K562 (cell line): ENCODE results near the gene CNPY4. TPM values are rescaled to one million over a fixed set of nuclear protein-coding genes. Genes with fewer than 3 reads are reported as not detected.
A peak's percentile ranks its signal among the peaks of the same experiment; 100 is the strongest.
"Not testable (repeated sequence)": the region's sequence is repeated elsewhere in the genome, so short reads cannot be mapped to it uniquely, and the experiment has no call there.

Experiments used
- ATAC-seq: fragments of 200-7000 bp; cut with Tn5 transposase; 3 replicates; pipeline ENCODE4 v1.9.1; 2020; ENCODE audit warnings: moderate library complexity
- BruUV-seq: library from RNA; stranded (reverse); fragments of 400-500 nt; replicated peaks from 2 replicates; lab custom pipeline; 2021; lab: Mats Ljungman, UMichigan
- CTCF ChIA-PET: fragments of 300-600 bp; formaldehyde crosslinking; extraction: SDS; loops from one replicate; lab custom pipeline; 2021; ENCODE audit warnings: low intra/inter-chr PET ratio; lab: Yijun Ruan, JAX
- POLR2A ChIA-PET: fragments of 300-600, 350-650 bp; sonication (Branson Sonifier 250); formaldehyde crosslinking; extraction: SDS; loops from one replicate; lab custom pipeline; 2021; ENCODE audit warnings: antibody characterized with exemption, inconsistent platforms; lab: Yijun Ruan, JAX
- DNase-seq, 4 experiments: peaks; one replicate each; pipeline versions ENCODE4 v3.0.0 to v3.0.0-alpha.2; 2011 to 2018; ENCODE audit warnings: low spot score in 3 of 4, mixed read lengths in 3 of 4; ENCODE audit errors: extremely low read depth in 1 of 4
- FAIRE-seq: peaks from 2 replicates; lab custom pipeline; 2011; peaks lifted over from hg19 to GRCh38; lab: Jason Lieb, UNC
- H2AFZ ChIP-seq: 2 replicates; pipeline ENCODE4 v1.6.0; 2011; ENCODE audit warnings: low read depth, low read length, control low read depth, inconsistent platforms
- H3K27ac ChIP-seq: fragments of 200-600 bp; 3 replicates; pipeline ENCODE4 v1.8.0; 2011; ENCODE audit warnings: low read depth, mild to moderate bottlenecking, control low read depth, inconsistent platforms, low read length, moderate library complexity, mixed read lengths; ENCODE audit errors: extremely low read depth
- H3K27me3 ChIP-seq, 2 experiments: fragments of 300-600 bp in 1 of 2; 2 replicates in 1 of 2; 3 replicates in 1 of 2; pipeline versions ENCODE4 v1.6.0 to v1.8.0; 2011; ENCODE audit warnings: inconsistent platforms in 2 of 2, low read length in 2 of 2, mild to moderate bottlenecking in 1 of 2, mixed read lengths in 1 of 2, moderate library complexity in 1 of 2; ENCODE audit not compliant: control insufficient read depth in 2 of 2, insufficient read depth in 2 of 2
- H3K36me3 ChIP-seq: fragments of 300-600 bp; 3 replicates; pipeline ENCODE4 v1.8.0; 2011; ENCODE audit warnings: mild to moderate bottlenecking, low read length, inconsistent platforms; ENCODE audit not compliant: control insufficient read depth, insufficient read depth
- H3K4me1 ChIP-seq, 2 experiments: fragments of 200-600 bp in 1 of 2; replicated peaks in 1 of 2; 2 replicates in 1 of 2; 3 replicates in 1 of 2; pipeline versions ENCODE4 v1.5.1 to v1.8.0; 2011; ENCODE audit warnings: inconsistent platforms in 2 of 2, low read length in 2 of 2, mild to moderate bottlenecking in 1 of 2, mixed read lengths in 1 of 2, moderate library complexity in 1 of 2; ENCODE audit not compliant: control insufficient read depth in 2 of 2, insufficient read depth in 2 of 2
- H3K4me2 ChIP-seq: 2 replicates; pipeline ENCODE4 v1.6.1; 2011; ENCODE audit warnings: low read length, control low read depth, inconsistent platforms, mixed read lengths; ENCODE audit not compliant: insufficient read depth
- H3K4me3 ChIP-seq: fragments of 200-600 bp; sonication (generic), shearing (Covaris generic); 2 replicates; pipeline ENCODE4 v1.5.1; 2016; ENCODE audit warnings: control low read depth, inconsistent platforms
- H3K79me2 ChIP-seq: fragments of 200-600 bp; 3 replicates; pipeline ENCODE4 v1.8.0; 2011; ENCODE audit warnings: low read length, inconsistent platforms; ENCODE audit not compliant: control insufficient read depth, insufficient read depth
- H3K9ac ChIP-seq, 2 experiments: 2 replicates each; pipeline versions ENCODE4 v1.6.0 to v1.6.1; 2011; ENCODE audit warnings: low read depth in 2 of 2, low read length in 2 of 2, control low read depth in 1 of 2, inconsistent platforms in 1 of 2, mild to moderate bottlenecking in 1 of 2, mixed read lengths in 1 of 2; ENCODE audit not compliant: insufficient read depth in 1 of 2
- H3K9me1 ChIP-seq: one replicate; pipeline ENCODE4 v1.6.0; 2011; ENCODE audit warnings: inconsistent platforms, mild to moderate bottlenecking, low read length, moderate library complexity; ENCODE audit not compliant: control insufficient read depth, insufficient read depth
- H3K9me3 ChIP-seq: replicated peaks from 2 replicates; pipeline ENCODE4 v1.5.1; 2011; ENCODE audit warnings: low read depth, low read length, inconsistent platforms; ENCODE audit not compliant: control insufficient read depth, insufficient read depth
- H4K20me1 ChIP-seq: replicated peaks from 2 replicates; pipeline ENCODE4 v1.6.1; 2011; ENCODE audit warnings: low read length, inconsistent platforms, mixed read lengths; ENCODE audit not compliant: control insufficient read depth, insufficient read depth
- ARID4B ChIP-seq: sonication (generic); formaldehyde crosslinking; IDR thresholded peaks from 2 replicates; pipeline ENCODE4 v1.8.0; 2022; ENCODE audit warnings: mild to moderate bottlenecking, missing genetic modification reagents
- FOXA3 ChIP-seq, 2 experiments: fragments of 450-650 bp in 1 of 2; sonication (generic) in 1 of 2; formaldehyde crosslinking; IDR thresholded peaks in 1 of 2; conservative IDR thresholded peaks in 1 of 2; 2 replicates each; pipeline versions ENCODE4 v1.4.0 to v1.8.0; 2020 to 2022; ENCODE audit warnings: mild to moderate bottlenecking in 2 of 2, missing genetic modification reagents in 1 of 2
- FOXP4 ChIP-seq: sonication (generic); formaldehyde crosslinking; IDR thresholded peaks from 2 replicates; pipeline ENCODE4 v1.8.0; 2022; ENCODE audit warnings: mild to moderate bottlenecking, missing genetic modification reagents, borderline replicate concordance
- RBM17 ChIP-seq: fragments of 200-400 bp; formaldehyde crosslinking; IDR thresholded peaks from 2 replicates; pipeline ENCODE4 v1.6.1; 2017; ENCODE audit warnings: low read depth, mild to moderate bottlenecking, low read length, borderline replicate concordance
- WGBS: fragments of 100-300 bp; shearing (Covaris generic); methylation state at CpG from one replicate; pipeline ENCODE4 v1.1.6; 2016; ENCODE audit warnings: low coverage, mixed read lengths; ENCODE audit not compliant: insufficient coverage; ENCODE audit errors: missing lambda C conversion rate; 5-methylcytosine and 5-hydroxymethylcytosine counted together
- in situ Hi-C: fragments of 300-500 bp; cut with MboI; formaldehyde crosslinking; loops from 4 replicates; pipeline ENCODE4 v1.15.0; 2018; ENCODE audit warnings: inconsistent platforms, mixed read lengths
- intact Hi-C: fragments of 100-400 bp; cut with micrococcal nuclease; formaldehyde crosslinking; loops from 2 replicates; pipeline ENCODE4 v1.14.2; 2022
- polyA plus RNA-seq, 8 experiments: library from polyadenylated mRNA; depleted of rRNA in 4 of 8; stranded (reverse) in 5 of 8; unstranded in 3 of 8; fragments of >200 nt; fragmentation: Nextera tagmentation in 2 of 8; fragmentation: Illumina TruSeq in 1 of 8; extraction: Ambion mirVana in 2 of 8; extraction: Trizol in 1 of 8; gene quantifications; 2 replicates each; pipeline versions ENCODE4 v1.2.1 to v1.2.3, GENCODE V29; 2011 to 2014; ENCODE audit warnings: inconsistent platforms in 1 of 8, missing spikeins in 1 of 8
- total RNA-seq, 7 experiments: library from RNA; depleted of rRNA in 6 of 7; stranded (reverse); fragments of >200 nt in 6 of 7; fragmentation: Illumina TruSeq in 2 of 7; extraction: Trizol in 2 of 7; gene quantifications; 2 replicates each; pipeline versions ENCODE4 v1.2.1 to v1.2.3, GENCODE V29; 2011 to 2021; ENCODE audit warnings: low replicate concordance in 1 of 7

Gene CNPY4
- total and polyA plus RNA-seq, 9 of the 15 experiments (the other 6 are each of a cell fraction or from before 2014, with no cell fraction given), result 1.9 to 11.2 (median 7.0) TPM

- TF ChIP-seq FOXP4 (CRISPR knock-in tag) (no peak), RBM17 (no peak)
- TF ChIP-seq, all 486 proteins: peak for 0
Measured at GRCh38 chr7:100128637-100128963, 9.2 kb downstream of the CNPY4 start (continued).

GRCh38 chr7:100130220-100130607 is 10.8 kb downstream of the CNPY4 start:
- in situ Hi-C loops, result loop anchor here (5.0 kb wide), 2 partner anchors 82 to 217 kb away; no protein-coding TSS in a partner anchor
- H3K79me2 ChIP-seq, result peaks cover 16% of the 10 kb centered on the region
- not testable (repeated sequence) for DNase-seq, H3K9me1 ChIP-seq, H3K27me3 ChIP-seq, H4K20me1 ChIP-seq, H3K4me2 ChIP-seq, H3K36me3 ChIP-seq, ATAC-seq, H3K9me3 ChIP-seq, H3K4me3 ChIP-seq, H3K9ac ChIP-seq, FAIRE-seq, BruUV-seq, H3K27ac ChIP-seq
- ChIA-PET POLR2A (interaction anchor here (0.9 to 1.1 kb wide), 2 partner anchors 11 to 135 kb away, joined by 3 to 4 read pairs; no protein-coding TSS in a partner anchor), CTCF (interaction anchor here (0.6 to 4.8 kb wide), 6 partner anchors 13 to 217 kb away, joined by 3 to 54 read pairs (median 8); no protein-coding TSS in a partner anchor)
- 0 out of 2 replicates have a peak, but pooled peaks have one; percentile 18 for TF ChIP-seq ARID4B (CRISPR knock-in tag)
- peak in 1 of 2 experiments; percentile 75; a peak in 1 of 4 replicates for TF ChIP-seq FOXA3 (CRISPR knock-in tag; conservative IDR thresholded peaks at IDR 0.05 in 1 of 2, IDR thresholded peaks at IDR 0.05 in 1 of 2)
- intact Hi-C loops, result loop anchor here (2.0 kb wide), 1 partner anchor 211 kb away; the partner anchor contains the start of gene TRIM4
- H3K4me1 ChIP-seq, result peaks cover 16 to 32% of the 10 kb centered on the region in 2 experiments
- H2AFZ ChIP-seq, result peak overlapping the region; percentile 85; the same call in 1 of the 2 replicates
- WGBS, result 79% methylated on average over 1 of the region's 1 CpG
